Liver (tissue), 3 donors: ENCODE results near the gene BUB3.

Experiments
- ATF3 ChIP-seq: IDR thresholded peaks from 2 replicates; pipeline ENCODE4 v1.6.1; 2016; ENCODE audit warnings: antibody characterized with exemption
- GABPA ChIP-seq, 2 donors: IDR thresholded peaks in 1 of 2; conservative IDR thresholded peaks in 1 of 2; 2 replicates each; pipeline ENCODE4 v1.6.1; 2016; ENCODE audit warnings: antibody characterized with exemption in 2 of 2, mild to moderate bottlenecking in 1 of 2, moderate library complexity in 1 of 2
- HNF4A ChIP-seq, 2 donors: conservative IDR thresholded peaks; 2 replicates each; pipeline ENCODE4 v1.6.1; 2016; ENCODE audit warnings: antibody characterized with exemption in 2 of 2, mild to moderate bottlenecking in 2 of 2
- NR2F2 ChIP-seq: IDR thresholded peaks from 2 replicates; pipeline ENCODE4 v1.6.1; 2016; ENCODE audit warnings: antibody characterized with exemption
- RAD21 ChIP-seq, 2 donors: IDR thresholded peaks; 2 replicates each; pipeline ENCODE4 v1.6.1; 2016; ENCODE audit warnings: antibody characterized with exemption in 2 of 2, mild to moderate bottlenecking in 2 of 2
- RXRA ChIP-seq, 2 donors: IDR thresholded peaks; 2 replicates each; pipeline ENCODE4 v1.6.1; 2017 to 2018; ENCODE audit warnings: antibody characterized with exemption in 2 of 2, mild to moderate bottlenecking in 1 of 2
- SP1 ChIP-seq: IDR thresholded peaks from 2 replicates; pipeline ENCODE4 v1.6.1; 2018; ENCODE audit warnings: antibody characterized with exemption, mild to moderate bottlenecking
- TAF1 ChIP-seq: conservative IDR thresholded peaks from 2 replicates; pipeline ENCODE4 v1.6.1; 2016; ENCODE audit warnings: antibody characterized with exemption, mild to moderate bottlenecking
- TF ChIP-seq, protein P1 (sequence below): fragments of 150-350 bp; IDR thresholded peaks from 2 replicates; pipeline ENCODE4 v1.5.1; 2017; ENCODE audit warnings: improper control_type of control experiment, low read depth, low read length; ENCODE audit not compliant: missing input control
- TF ChIP-seq, protein P2 (sequence below): IDR thresholded peaks from 2 replicates; pipeline ENCODE4 v1.6.1; 2016; ENCODE audit warnings: antibody characterized with exemption
- TF ChIP-seq, protein P3 (sequence below): IDR thresholded peaks from 2 replicates; pipeline ENCODE4 v1.6.1; 2016; ENCODE audit warnings: antibody characterized with exemption
- donor health status: healthy.
- donor health status: healthy.

GRCh38 chr10:123202506-123202905 is 48.3 kb downstream of the BUB3 start:
- TF ChIP-seq, protein P1, sequence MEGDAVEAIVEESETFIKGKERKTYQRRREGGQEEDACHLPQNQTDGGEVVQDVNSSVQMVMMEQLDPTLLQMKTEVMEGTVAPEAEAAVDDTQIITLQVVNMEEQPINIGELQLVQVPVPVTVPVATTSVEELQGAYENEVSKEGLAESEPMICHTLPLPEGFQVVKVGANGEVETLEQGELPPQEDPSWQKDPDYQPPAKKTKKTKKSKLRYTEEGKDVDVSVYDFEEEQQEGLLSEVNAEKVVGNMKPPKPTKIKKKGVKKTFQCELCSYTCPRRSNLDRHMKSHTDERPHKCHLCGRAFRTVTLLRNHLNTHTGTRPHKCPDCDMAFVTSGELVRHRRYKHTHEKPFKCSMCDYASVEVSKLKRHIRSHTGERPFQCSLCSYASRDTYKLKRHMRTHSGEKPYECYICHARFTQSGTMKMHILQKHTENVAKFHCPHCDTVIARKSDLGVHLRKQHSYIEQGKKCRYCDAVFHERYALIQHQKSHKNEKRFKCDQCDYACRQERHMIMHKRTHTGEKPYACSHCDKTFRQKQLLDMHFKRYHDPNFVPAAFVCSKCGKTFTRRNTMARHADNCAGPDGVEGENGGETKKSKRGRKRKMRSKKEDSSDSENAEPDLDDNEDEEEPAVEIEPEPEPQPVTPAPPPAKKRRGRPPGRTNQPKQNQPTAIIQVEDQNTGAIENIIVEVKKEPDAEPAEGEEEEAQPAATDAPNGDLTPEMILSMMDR = no peak
- TF ChIP-seq, protein P2, sequence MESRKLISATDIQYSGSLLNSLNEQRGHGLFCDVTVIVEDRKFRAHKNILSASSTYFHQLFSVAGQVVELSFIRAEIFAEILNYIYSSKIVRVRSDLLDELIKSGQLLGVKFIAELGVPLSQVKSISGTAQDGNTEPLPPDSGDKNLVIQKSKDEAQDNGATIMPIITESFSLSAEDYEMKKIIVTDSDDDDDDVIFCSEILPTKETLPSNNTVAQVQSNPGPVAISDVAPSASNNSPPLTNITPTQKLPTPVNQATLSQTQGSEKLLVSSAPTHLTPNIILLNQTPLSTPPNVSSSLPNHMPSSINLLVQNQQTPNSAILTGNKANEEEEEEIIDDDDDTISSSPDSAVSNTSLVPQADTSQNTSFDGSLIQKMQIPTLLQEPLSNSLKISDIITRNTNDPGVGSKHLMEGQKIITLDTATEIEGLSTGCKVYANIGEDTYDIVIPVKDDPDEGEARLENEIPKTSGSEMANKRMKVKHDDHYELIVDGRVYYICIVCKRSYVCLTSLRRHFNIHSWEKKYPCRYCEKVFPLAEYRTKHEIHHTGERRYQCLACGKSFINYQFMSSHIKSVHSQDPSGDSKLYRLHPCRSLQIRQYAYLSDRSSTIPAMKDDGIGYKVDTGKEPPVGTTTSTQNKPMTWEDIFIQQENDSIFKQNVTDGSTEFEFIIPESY = no peak
- no peak for TF ChIP-seq HNF4A (conservative IDR thresholded peaks at IDR 0.05)
- no peak for TF ChIP-seq TAF1
- no peak for TF ChIP-seq RAD21 (IDR thresholded peaks at IDR 0.05)
- no peak for TF ChIP-seq SP1
- TF ChIP-seq NR2F2 = no peak
- TF ChIP-seq GABPA (IDR thresholded peaks at IDR 0.05 in 1 of 2, conservative IDR thresholded peaks at IDR 0.05 in 1 of 2) = no peak
- TF ChIP-seq, protein P3, sequence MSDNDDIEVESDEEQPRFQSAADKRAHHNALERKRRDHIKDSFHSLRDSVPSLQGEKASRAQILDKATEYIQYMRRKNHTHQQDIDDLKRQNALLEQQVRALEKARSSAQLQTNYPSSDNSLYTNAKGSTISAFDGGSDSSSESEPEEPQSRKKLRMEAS = no peak
- no peak for TF ChIP-seq ATF3
- no peak for TF ChIP-seq RXRA (IDR thresholded peaks at IDR 0.05)
